ENCODE data around the gene MRFAP1.
A peak's percentile ranks its signal among the peaks of the same experiment; 100 is the strongest.

DNA sequence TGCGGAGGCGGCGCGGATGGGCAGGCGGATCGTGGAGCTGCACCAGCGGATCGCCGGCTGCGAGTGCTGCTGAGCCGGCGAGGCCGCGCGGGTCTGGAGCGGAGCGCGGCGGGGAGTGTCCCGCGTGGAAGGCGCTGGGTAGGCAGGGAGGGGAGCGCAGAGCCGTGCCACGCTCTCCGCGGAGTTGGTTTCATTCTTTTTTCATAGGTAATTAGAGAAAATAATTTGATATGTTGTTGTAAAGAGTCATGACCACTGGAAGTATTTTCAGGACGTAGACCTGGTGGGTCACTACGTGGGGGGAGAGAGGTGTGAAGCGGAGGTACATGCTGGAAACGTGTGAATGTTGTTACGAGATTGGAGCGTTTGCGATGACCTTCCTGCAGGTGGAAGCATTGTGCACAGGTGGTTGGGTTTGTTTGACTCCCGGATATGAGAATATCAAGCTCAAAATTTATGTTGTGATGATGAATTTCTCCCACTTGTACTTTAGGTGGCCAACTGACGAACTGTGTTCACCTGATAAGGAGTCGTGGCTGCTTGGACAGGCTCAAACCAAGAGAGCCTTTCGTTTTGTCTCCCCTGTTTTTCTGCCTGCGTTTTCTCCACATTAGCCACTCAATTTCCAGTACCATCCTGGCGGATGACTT lies 34.1 kb downstream of the MRFAP1 start:
- no peak for TF ChIP-seq POLR2A (IDR thresholded peaks at IDR 0.05)
- TF ChIP-seq, protein P1, sequence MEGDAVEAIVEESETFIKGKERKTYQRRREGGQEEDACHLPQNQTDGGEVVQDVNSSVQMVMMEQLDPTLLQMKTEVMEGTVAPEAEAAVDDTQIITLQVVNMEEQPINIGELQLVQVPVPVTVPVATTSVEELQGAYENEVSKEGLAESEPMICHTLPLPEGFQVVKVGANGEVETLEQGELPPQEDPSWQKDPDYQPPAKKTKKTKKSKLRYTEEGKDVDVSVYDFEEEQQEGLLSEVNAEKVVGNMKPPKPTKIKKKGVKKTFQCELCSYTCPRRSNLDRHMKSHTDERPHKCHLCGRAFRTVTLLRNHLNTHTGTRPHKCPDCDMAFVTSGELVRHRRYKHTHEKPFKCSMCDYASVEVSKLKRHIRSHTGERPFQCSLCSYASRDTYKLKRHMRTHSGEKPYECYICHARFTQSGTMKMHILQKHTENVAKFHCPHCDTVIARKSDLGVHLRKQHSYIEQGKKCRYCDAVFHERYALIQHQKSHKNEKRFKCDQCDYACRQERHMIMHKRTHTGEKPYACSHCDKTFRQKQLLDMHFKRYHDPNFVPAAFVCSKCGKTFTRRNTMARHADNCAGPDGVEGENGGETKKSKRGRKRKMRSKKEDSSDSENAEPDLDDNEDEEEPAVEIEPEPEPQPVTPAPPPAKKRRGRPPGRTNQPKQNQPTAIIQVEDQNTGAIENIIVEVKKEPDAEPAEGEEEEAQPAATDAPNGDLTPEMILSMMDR (IDR thresholded peaks at IDR 0.05) = peak; percentile 42 to 56 (median 50)

Data from right lobe of liver (tissue), 4 donors.